AML-193 (cell line): ENCODE data around the gene OPCML.

Source experiments
- DNase-seq, 2 experiments: peaks; one replicate each; lab custom pipeline; 2025; lab: John Stamatoyannopoulos, UW

The OPCML gene

DNA sequence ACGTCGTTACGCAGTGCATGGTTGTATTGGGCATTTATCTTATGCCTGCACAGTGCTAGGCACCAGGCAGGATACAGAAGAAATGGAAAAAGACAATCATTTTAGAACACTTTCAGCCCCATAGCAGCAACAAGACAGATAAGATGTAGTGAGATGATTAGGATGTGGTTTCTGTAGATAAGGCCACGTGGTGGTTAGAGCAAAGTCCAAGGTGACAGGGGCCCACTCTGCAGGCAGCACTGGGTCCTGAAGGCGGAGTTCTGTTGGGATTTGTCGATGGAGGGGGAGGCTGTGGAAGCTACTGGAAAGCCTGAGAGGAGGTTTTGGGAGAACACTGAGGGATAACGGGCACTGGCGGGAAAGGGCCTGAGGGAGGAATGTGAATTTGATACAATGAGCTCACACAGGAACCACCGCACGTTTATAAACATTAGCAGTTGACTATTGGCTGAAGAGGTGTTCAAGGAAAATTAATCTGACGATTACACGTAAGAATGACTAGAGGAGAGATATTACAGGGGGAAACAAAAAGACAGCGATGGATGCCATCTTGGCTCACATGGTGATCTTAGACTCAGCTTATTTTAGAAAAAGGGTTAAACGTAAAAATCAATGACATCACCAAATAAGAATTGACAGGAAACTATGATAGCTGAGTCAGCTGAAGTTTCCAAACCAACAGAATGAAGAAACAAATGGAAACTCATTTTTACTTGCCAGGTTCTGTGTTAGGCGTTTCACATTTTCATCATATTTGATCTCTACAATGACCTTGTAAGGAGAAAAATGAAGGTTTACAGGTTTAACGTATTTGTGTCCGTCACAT lies 551.0 kb downstream of the OPCML start:
- no peak for DNase-seq

DNA sequence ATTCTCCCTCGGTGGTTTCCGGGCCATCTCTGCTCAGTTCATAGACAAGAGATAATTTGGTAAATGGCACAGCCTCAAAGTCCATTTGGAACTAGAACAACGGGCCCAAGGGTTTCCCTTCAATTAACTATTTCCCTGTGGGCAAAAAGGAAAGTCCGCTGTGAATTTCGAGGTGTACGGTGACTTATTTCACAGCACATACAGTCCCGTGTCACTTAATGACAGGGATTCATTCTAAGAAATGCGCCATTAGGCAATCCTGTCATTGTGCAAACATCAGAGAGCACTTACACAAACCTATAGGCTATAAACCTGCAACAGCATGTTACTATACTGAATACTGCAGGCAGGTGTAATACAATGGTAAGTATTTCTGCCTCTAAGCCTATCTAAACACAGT lies 551.6 kb downstream of the OPCML start:
- DNase-seq: no peak

DNA sequence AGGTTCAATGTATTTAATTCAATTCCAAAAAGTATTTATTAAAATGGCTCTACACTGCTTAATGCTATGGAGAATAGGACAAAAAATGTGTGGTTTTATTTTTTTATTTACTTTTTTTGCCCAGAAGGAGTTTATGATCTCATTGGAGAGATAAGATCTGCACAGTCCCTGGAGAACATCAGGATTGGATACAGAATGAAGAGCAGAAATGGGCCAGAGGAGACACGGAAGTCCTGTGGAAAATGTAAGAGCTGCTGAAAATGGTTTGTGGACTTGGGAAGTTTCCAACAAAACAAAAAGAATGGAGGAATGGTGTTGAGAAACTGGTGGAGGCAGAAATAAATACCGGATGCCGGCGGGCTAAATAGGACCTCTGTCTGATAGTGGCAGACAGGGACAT lies 554.6 kb downstream of the OPCML start:
- no peak for DNase-seq

DNA sequence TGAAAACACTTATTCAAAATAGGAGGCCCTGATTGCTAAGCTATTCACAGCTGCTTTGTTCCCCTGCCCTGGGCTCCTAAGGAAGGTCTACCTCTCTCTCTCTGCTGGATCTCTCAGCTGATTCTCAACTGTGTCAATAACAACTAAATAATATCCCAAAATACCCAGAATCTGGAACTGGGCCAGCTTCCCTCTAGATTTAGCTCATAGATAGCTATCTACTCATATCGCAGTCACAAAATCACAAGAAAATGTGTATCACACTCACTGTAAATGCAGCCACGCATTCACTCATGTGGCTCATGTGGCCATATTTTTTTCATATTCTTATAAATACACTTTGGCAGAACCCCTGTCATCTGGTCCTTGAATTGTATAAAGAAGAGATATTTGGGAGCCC lies 555.1 kb downstream of the OPCML start:
- no peak for DNase-seq

DNA sequence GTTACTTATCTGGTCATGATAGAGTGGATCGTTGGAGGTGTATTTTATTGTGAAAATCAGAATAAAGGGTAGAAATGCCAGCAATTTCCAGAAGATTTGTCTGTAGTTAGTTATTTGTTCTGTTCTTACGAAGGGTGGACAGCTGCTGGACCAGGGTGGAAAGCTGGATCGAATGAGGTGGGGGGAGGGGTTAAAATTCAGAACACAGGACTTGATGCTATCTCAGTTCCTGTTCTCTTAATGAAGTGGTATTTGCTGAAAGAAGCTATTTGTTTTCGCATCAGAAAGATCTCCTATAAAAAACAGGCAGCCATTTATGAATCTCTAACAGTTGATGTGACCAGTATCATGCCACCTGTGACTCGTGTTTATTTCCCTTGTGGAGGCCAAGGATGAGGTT lies 556.2 kb downstream of the OPCML start:
- no peak for DNase-seq

DNA sequence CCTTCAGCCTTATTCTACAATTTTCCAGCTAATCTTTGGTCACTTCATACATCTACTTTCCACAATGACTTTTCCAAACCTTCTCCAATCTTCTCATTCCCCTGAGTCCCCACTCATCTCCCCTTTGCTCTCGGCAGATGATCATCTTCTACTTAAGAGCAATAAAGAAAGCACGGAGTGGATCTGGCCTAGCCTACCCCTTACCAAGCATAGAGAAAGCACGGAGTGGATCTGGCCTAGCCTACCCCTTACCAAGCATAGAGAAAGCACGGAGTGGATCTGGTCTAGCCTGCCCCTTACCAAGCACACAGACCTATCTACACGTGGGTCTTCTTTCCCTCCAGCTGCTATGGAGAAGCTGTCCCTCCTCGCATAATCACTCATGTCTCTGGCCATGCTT lies 558.6 kb downstream of the OPCML start:
- no peak for DNase-seq

DNA sequence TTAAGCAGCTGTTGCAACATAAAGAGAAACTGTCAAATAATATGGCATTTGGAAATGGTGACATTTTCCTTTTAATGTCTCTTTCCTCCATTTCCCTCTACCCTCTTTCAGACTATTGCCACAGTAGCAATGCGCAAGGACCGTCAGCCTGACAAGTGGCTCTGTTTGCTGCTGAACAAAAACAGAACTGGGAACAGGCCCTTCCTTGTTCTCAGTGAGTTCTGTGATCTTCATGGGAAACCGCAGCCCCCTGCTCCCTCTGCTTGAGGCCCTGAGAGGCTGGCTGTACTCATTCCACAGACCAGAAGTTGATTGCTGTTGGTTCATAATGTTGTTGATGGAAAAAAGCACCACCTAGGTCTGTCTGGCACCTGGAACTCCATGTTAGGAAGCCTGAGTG lies 559.7 kb downstream of the OPCML start:
- DNase-seq: no peak

DNA sequence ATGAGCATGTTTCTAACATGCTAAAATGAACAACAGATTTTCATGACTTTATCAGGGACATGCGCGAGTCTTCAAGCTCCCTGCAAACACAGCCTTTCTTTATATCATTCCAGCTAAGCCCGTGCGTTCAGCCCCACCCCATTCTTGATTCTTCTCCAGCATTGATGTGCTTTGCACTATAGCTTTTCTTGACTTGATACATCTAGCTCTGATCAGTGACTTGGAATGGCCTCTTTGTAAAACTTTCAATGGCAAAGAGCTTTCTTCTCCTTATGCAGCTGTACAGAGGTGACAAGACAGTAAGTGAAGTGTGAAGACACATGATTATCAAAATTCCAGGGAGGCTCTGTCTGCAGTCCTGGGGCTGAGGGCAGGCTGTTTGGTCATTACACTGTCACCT lies 561.0 kb downstream of the OPCML start:
- DNase-seq: no peak

DNA sequence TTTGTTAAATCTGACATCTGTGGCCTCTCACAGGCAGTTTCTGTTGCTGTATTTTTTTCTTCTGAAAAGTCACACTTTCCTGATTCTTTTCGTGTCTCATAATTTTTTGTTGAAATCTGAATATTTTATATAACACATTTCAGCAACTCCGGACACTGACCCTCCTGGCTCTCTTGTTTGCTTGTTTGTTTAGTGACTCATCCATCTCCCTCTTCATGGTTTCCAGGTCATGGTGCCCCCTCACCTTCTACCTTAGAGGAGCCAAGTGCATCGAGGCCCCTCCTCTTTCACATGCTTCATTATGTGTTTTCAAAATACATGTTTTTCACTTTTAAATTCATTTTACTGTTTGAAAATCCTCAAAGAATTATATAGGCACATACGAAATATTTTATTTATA lies 562.4 kb downstream of the OPCML start:
- DNase-seq: no peak

DNA sequence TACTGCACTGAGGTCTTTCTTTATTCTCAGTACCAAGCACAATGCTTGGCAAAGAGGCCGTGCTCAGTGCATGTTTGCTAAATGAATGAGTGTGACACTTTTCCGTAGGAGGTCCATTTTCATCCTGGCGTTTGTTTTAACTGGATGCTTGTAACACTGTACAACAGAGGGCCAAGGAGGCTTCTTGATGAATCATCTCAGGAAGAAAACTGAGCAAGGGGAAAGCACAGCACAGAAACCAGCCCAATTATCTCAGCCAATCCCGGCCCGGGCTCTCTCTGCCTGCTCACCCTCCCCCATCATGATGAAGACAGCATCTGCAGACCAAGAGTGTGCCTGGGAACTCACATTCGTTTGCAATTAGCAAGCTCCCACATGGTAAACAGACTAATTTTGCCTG lies 570.3 kb downstream of the OPCML start:
- no peak for DNase-seq

DNA sequence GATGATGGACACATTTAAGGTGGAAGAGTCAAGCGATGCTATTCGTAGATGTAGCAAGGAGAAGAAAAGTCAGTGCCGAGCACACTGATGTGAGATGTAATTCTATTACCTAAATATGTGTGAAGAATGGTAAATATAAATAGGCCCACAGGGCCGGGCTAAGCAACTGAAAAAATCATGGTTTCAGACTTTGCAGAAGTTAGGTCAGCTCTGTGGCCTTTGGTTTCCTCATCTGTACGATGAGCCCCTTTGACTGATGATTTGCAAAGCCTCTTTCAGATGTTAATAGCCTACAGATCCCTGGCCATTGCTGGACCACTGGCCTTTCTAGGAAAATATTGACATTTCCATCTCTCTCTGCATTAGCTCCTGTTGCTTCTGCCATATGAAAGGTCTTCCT lies 570.8 kb downstream of the OPCML start:
- DNase-seq: no peak

DNA sequence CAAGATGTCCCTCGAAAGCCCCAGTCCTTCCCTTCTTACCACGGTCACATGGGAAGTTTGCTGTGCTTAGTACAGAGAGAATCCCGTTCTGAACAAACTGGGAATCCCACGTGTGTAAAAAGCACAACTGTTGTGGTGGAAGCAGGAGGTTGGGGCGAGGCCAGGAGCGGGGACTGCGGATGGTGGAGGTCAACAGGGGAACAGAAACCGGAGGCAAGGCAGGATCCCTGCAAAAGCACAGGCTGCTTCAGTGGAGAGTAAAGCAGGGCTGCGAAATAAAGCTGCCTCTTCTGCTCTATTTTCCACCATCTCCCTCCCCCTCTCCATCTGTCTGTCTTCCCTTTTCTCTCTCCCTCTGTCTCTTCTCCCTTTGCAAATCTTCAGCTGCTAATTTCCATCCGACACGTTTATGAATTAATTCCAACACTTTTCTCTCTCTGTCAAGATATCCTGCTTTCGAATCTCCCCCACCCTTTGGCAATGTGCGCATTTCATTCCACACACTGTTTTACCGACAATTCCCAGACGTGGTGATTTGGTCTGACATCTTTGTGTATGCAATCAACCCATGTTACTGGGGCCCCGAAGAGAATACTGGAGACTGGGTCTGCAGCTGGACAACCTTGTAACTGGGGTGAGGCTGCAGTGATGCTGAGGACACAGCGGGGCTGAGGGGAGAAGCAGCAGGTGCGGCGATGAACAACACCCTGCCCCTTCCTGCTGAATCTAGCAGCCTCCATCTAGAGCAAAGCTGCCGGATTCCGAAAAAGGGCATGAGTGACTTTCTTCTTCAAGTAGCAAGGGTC lies 571.8 kb downstream of the OPCML start:
- no peak for DNase-seq

DNA sequence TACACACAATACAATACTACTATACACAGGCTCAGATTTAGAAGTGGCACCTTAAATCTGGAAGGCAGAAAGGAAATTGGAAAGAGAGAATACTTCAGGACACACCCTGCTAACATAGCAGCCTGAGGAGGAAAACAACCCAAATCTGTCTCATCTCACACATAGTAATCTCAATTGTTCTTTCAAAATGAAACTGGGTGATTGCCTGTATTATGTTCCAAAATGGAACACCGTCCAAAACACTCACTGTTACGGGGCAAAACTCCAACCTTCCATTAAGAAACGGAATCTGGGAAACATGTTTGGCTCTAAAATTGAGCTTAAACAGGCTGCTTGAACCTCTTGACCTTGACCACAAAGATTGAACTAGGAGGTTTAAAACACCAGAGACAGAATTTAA lies 572.6 kb downstream of the OPCML start:
- DNase-seq: no peak

DNA sequence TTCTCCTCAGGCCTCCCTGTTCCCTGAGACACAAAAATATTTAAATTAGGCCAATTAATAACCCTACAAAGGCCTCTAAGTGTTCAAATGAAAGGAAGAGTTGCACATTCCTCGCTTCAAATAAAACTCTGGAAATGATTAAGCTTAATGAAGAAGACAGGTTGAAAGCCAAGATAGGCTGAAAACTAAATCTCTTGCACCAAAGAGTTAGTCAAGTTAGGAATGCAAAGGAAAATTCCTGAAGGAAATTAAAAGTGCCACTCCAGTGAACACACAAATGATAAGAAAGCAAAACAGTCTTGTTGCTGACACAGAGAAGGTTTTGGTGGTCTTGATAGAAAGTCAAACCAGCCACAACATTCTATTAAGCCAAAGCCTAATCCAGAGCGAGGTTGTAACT lies 574.4 kb downstream of the OPCML start:
- no peak for DNase-seq

DNA sequence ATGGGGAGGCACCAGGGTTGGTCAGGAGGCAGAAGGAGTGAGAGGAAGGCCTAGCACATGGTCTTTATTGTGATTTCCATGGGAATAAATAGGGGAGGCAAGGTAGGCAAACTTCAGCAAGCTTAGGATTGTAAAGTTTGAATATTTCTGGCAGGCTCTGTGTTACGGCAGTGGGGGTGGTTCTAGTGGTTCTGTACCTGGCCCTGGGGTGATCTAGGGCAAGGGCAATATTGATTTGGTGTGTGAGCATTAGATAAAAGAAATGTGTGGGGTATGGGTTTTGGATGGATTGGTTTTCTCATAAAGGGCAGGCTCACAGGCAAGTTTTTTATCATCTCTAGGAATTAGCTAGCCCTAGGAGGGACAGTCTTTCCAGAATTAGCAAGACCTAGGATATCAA lies 584.0 kb downstream of the OPCML start:
- no peak for DNase-seq

DNA sequence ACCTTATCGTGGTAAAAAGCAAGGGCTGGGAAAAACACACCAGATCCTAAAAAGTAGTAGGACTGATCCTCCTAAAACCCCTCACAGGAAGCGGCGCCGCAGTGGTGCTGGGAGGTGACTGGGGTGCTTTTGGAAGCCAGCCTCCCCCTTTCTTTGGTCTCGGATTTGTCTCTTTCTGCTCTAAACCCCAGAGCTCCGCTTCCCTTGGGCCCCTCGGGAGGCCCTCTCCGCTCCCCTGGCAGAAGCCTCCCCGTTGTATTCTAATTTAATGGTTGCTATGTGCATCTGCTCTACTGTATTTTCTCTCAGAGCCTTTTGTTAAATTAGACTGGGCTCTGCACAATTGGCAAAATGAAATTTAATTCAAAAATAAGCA lies 587.7 kb downstream of the OPCML start:
- DNase-seq: no peak

DNA sequence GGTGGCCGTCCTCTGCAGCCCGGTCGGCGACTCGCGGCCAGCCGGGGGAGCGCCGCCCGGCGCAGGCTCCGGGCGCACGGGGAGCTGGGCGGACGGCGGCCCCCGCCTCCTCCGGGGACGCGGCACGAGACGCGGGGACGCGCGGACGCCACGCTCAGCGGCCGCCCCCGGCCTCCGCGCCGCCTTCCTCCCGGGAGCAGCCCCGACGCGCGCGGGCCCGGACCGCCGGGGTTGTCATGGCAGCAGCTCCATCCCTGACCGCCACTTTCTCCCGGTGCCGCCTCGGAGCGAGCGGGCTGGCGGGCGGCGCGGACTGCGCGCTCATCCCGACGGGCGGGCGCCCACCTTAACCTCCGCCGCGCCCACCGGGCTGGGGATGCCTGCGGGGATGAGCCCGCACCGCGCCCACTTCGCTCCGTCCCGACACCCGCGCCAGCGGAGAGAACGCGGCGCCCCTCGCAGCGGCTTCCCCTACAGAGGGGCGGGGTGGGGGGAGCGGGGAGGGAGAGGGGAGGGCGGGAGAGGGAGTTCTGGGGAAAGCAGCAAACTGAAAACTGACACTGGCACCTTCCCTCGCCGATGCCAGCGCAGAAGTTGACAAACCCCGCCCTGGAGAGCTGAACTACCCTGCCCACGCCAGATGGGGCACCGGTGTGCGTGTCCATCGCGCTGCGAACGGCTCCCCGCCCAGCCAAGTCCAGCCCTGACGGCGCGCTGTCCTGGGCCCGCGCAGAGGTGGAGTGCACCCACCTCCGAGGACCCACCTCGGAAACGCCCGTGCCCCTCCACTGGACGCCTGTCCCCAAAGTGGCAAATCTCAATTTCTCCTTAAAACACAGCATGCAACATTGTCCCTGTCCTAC lies 588.4 kb downstream of the OPCML start:
- no peak for DNase-seq

DNA sequence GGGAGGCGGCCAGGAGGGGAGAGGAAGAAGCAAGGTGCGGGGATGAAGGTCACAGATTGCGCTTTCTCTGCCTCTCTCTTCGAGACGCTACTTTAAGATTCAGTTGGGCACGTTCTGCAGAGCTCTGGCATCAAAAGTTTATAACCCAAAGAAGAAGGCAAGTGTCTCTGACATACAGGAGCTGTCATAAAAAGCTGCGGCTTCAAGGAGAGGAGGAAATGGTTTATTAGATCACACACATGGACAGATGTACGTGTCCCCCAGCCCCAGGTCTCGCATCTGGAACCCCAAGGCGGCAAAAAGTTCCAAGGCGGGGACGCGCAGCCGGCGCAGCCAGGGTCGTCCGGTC lies 589.0 kb downstream of the OPCML start:
- no peak for DNase-seq

DNA sequence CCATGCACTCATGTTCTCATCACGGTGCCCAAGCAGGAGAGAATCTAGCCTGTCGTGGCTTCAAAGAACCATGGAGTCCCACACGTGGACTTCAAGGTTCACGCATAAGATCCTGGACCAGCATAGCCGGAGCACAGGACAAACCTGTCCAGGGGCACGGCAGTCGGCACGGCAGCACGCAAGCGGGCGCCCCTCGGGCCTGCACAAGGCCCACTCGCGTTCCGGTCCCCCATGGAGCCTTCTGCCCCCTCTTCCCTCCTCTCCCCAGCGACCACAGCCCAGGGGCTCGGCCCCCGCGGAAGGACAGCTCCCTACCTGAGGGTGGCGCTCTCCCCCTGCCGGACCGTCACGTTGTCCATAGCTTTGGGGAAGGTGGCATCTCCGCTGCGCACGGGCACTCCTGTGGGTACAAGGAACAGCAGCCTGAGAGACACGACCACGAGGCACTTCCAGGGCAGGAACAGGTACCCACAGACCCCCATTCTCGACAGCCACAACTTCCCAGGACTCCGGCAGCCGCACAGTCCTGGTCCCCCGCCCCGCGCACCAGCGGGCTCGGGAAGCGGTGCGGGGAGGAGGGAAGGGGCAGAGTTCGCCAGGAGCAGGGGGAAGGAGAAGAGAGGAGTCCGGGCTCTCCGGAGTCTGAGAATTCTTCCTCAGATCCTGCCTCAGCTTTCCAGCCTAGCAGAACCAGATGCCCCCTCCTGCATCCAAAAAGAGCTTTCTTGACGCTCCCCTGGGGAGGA lies 589.5 kb downstream of the OPCML start:
- no peak for DNase-seq

DNA sequence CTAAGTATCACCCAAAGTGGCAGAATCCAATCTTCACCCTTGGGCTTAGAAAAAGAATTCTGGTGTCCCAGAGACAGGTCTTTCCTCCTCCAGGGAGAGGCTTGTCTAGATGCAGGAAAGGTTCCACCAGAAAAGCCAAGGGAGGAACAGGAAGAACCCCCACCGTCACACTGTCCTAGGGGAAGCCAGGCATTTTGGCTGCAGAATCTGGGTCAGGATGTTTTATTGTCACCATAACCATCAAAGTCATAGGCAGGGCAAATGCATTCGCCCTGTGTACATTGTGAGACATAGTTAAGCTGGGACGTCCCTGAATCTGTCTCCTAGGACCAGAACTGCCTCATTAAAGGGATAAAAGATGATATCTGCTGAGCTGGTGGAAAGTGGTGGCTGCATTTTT lies 590.5 kb downstream of the OPCML start:
- DNase-seq: no peak

DNA sequence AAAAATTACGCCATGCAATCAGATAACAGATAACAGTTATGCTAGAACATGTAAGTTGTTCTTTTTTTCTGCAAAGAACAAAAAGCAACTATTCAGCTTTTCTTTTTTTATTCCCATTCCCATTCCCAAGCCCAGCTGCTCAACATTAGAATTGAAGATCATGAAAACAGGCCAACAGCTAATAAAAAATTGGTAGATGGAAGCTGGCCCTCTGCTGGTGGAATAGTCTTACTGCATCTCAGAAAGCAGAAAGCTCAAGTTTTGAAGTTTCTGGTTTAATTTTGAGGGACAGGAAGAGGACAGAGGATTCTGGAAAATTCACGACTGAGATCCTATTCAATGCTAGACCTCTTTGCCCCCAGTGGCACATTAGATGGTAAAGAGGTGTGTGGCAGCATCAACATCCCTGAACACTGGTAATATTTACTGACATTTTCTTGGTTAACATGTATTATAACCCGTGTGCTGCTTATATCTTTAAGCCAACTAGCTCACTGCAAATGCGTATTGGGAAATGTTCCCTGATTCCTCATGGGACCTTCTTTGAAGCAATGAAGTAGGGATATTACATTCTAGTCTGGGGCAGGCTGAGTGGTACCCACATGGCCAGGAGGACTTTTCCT lies 591.2 kb downstream of the OPCML start:
- no peak for DNase-seq

DNA sequence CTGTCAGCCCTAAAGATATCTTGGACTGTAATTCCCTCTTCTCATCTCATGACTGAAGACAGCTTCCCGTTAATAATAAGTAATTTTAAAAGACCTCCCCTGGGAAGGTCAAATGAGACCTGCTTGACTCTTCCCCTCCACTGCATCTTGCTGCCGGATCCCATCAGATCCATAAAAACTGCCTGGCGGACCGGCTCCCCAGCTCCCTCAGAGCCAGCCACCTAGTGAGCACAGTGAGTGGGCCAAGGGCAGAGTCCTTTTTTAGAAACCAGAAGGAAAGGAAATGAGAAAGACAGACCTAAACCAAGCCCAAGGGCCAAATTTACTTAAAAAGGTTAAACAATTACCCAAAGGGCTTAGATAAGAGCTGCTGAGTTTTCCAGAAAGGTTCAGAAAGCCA lies 595.3 kb downstream of the OPCML start:
- DNase-seq: no peak
